ENCODE measurements around the gene MICALL2. TPM values are rescaled to one million over a fixed set of nuclear protein-coding genes. Genes with fewer than 3 reads are reported as not detected.
"Not testable (repeated sequence)": the region's sequence is repeated elsewhere in the genome, so short reads cannot be mapped to it uniquely, and the experiment has no call there.

The MICALL2 gene
- total and polyA plus RNA-seq, 7 experiments from 2014 or later, result 0.37 to 5.0 (median 2.3) TPM

- intact Hi-C loops (cut with micrococcal nuclease), result no loop called here
- Histone ChIP-seq H3K4me3 (ENCODE audit: low read length) (no peak overlapping the region), H3K4me1 (ENCODE audit: control insufficient read depth in 2 of 2, insufficient read depth in 2 of 2, low read length in 2 of 2) (no peaks in the 10 kb centered on the region), H3K9me3 (ENCODE audit: control insufficient read depth in 2 of 3, low read length in 3 of 3) (no peaks in the 10 kb centered on the region), H3K27ac (ENCODE audit: low read depth, low read length) (no peak overlapping the region), H3K36me3 (ENCODE audit: control insufficient read depth in 2 of 3, insufficient read depth in 3 of 3, low read length in 3 of 3) (no peaks in the 10 kb centered on the region), H3K27me3 (ENCODE audit: control insufficient read depth in 2 of 2, insufficient read depth in 2 of 2, low read length in 2 of 2) (no peaks in the 10 kb centered on the region)
- ATAC-seq (no peak), DNase-seq (no peak)
- ChIA-PET CTCF (no interaction called here), POLR2A (no interaction called here)
- H3K36me3 Mint-ChIP-seq, result no peaks in the 10 kb centered on the region
- H3K9me3 Mint-ChIP-seq, result no peaks in the 10 kb centered on the region
- H3K4me1 Mint-ChIP-seq, result no peaks in the 10 kb centered on the region
- H3K27me3 Mint-ChIP-seq, result no peaks in the 10 kb centered on the region
- H3K27ac Mint-ChIP-seq, result no peak overlapping the region
- no peak overlapping the region for H3K4me3 Mint-ChIP-seq
These were observed 12.6 kb downstream of the MICALL2 start for GRCh38 chr7:1446620-1447032.

GRCh38 chr7:1446026-1446425 lies 13.2 kb downstream of the MICALL2 start:
- CTCF ChIA-PET; H3K4me3 ChIP-seq (ENCODE audit: low read length); H3K4me1 ChIP-seq (ENCODE audit: control insufficient read depth in 2 of 2, insufficient read depth in 2 of 2, low read length in 2 of 2); H3K4me3 Mint-ChIP-seq; H3K27me3 ChIP-seq (ENCODE audit: control insufficient read depth in 2 of 2, insufficient read depth in 2 of 2, low read length in 2 of 2); H3K36me3 Mint-ChIP-seq; POLR2A ChIA-PET; H3K4me1 Mint-ChIP-seq; H3K36me3 ChIP-seq (ENCODE audit: control insufficient read depth in 2 of 3, insufficient read depth in 3 of 3, low read length in 3 of 3); ATAC-seq; H3K9me3 Mint-ChIP-seq; H3K9me3 ChIP-seq (ENCODE audit: control insufficient read depth in 2 of 3, low read length in 3 of 3); H3K27me3 Mint-ChIP-seq; DNase-seq; H3K27ac Mint-ChIP-seq; H3K27ac ChIP-seq (ENCODE audit: low read depth, low read length); intact Hi-C loops (cut with micrococcal nuclease): not testable (repeated sequence)

GRCh38 chr7:1445341-1445740 lies 13.9 kb downstream of the MICALL2 start:
- Histone ChIP-seq H3K36me3 (ENCODE audit: control insufficient read depth in 2 of 3, insufficient read depth in 3 of 3, low read length in 3 of 3) (no peaks in the 10 kb centered on the region), H3K9me3 (ENCODE audit: control insufficient read depth in 2 of 3, low read length in 3 of 3) (no peaks in the 10 kb centered on the region), H3K4me1 (ENCODE audit: control insufficient read depth in 2 of 2, insufficient read depth in 2 of 2, low read length in 2 of 2) (no peaks in the 10 kb centered on the region), H3K27ac (ENCODE audit: low read depth, low read length) (no peak overlapping the region), H3K4me3 (ENCODE audit: low read length) (no peak overlapping the region), H3K27me3 (ENCODE audit: control insufficient read depth in 2 of 2, insufficient read depth in 2 of 2, low read length in 2 of 2) (no peaks in the 10 kb centered on the region)
- H3K36me3 Mint-ChIP-seq, result no peaks in the 10 kb centered on the region
- H3K4me1 Mint-ChIP-seq, result no peaks in the 10 kb centered on the region
- ChIA-PET CTCF (no interaction called here), POLR2A (no interaction called here)
- intact Hi-C loops (cut with micrococcal nuclease), result no loop called here
- DNase-seq (no peak), ATAC-seq (no peak)
- H3K4me3 Mint-ChIP-seq, result no peak overlapping the region
- no peak overlapping the region for H3K27ac Mint-ChIP-seq
- H3K9me3 Mint-ChIP-seq, result no peaks in the 10 kb centered on the region
- no peaks in the 10 kb centered on the region for H3K27me3 Mint-ChIP-seq

GRCh38 chr7:1444925-1445322 lies 14.3 kb downstream of the MICALL2 start:
- ChIA-PET POLR2A (no interaction called here), CTCF (no interaction called here)
- H3K27ac ChIP-seq (ENCODE audit: low read depth, low read length), result no peak overlapping the region
- H3K9me3 ChIP-seq (ENCODE audit: control insufficient read depth in 2 of 3, low read length in 3 of 3), result no peaks in the 10 kb centered on the region
- Mint-ChIP-seq H3K9me3 (no peaks in the 10 kb centered on the region), H3K36me3 (no peaks in the 10 kb centered on the region), H3K4me1 (no peaks in the 10 kb centered on the region), H3K4me3 (no peak overlapping the region), H3K27me3 (no peaks in the 10 kb centered on the region), H3K27ac (no peak overlapping the region)
- H3K36me3 ChIP-seq (ENCODE audit: control insufficient read depth in 2 of 3, insufficient read depth in 3 of 3, low read length in 3 of 3), result no peaks in the 10 kb centered on the region
- ATAC-seq, result no peak
- H3K4me3 ChIP-seq (ENCODE audit: low read length), result no peak overlapping the region
- no peaks in the 10 kb centered on the region for H3K27me3 ChIP-seq (ENCODE audit: control insufficient read depth in 2 of 2, insufficient read depth in 2 of 2, low read length in 2 of 2)
- intact Hi-C loops (cut with micrococcal nuclease), result no loop called here
- DNase-seq, result no peak
- H3K4me1 ChIP-seq (ENCODE audit: control insufficient read depth in 2 of 2, insufficient read depth in 2 of 2, low read length in 2 of 2), result no peaks in the 10 kb centered on the region

- Mint-ChIP-seq H3K27ac (no peak overlapping the region), H3K4me1 (no peaks in the 10 kb centered on the region), H3K9me3 (peaks cover 0 to 1% (median 0%) of the 10 kb centered on the region in 11 donors), H3K36me3 (no peaks in the 10 kb centered on the region), H3K27me3 (no peaks in the 10 kb centered on the region), H3K4me3 (no peak overlapping the region)
- POLR2A ChIA-PET, result no interaction called here
- H3K27me3 ChIP-seq (ENCODE audit: control insufficient read depth in 2 of 2, insufficient read depth in 2 of 2, low read length in 2 of 2), result no peaks in the 10 kb centered on the region
- no peaks in the 10 kb centered on the region for H3K9me3 ChIP-seq (ENCODE audit: control insufficient read depth in 2 of 3, low read length in 3 of 3)
- no peaks in the 10 kb centered on the region for H3K4me1 ChIP-seq (ENCODE audit: control insufficient read depth in 2 of 2, insufficient read depth in 2 of 2, low read length in 2 of 2)
- DNase-seq, result no peak
- no peaks in the 10 kb centered on the region for H3K36me3 ChIP-seq (ENCODE audit: control insufficient read depth in 2 of 3, insufficient read depth in 3 of 3, low read length in 3 of 3)
- intact Hi-C loops (cut with micrococcal nuclease), result no loop called here
- no peak overlapping the region for H3K4me3 ChIP-seq (ENCODE audit: low read length)
- H3K27ac ChIP-seq (ENCODE audit: low read depth, low read length), result no peak overlapping the region
- ATAC-seq, result no peak
- CTCF ChIA-PET, result no interaction called here
These were observed 14.9 kb downstream of the MICALL2 start for GRCh38 chr7:1444214-1444924.

- H3K4me1 ChIP-seq (ENCODE audit: control insufficient read depth in 2 of 2, insufficient read depth in 2 of 2, low read length in 2 of 2); DNase-seq; H3K36me3 ChIP-seq (ENCODE audit: control insufficient read depth in 2 of 3, insufficient read depth in 3 of 3, low read length in 3 of 3); H3K4me1 Mint-ChIP-seq; H3K27ac Mint-ChIP-seq; H3K27ac ChIP-seq (ENCODE audit: low read depth, low read length); H3K9me3 Mint-ChIP-seq; H3K4me3 ChIP-seq (ENCODE audit: low read length); intact Hi-C loops (cut with micrococcal nuclease); H3K27me3 ChIP-seq (ENCODE audit: control insufficient read depth in 2 of 2, insufficient read depth in 2 of 2, low read length in 2 of 2); H3K36me3 Mint-ChIP-seq; H3K27me3 Mint-ChIP-seq; H3K9me3 ChIP-seq (ENCODE audit: control insufficient read depth in 2 of 3, low read length in 3 of 3); ATAC-seq; POLR2A ChIA-PET; H3K4me3 Mint-ChIP-seq: not testable (repeated sequence)
- CTCF ChIA-PET, result interaction anchor here (0.5 kb wide), 1 partner anchor 74 kb away, joined by 4 read pairs; no protein-coding TSS in a partner anchor
These were observed 15.6 kb downstream of the MICALL2 start for GRCh38 chr7:1443587-1444200.
